Measurements from ENCODE around the gene CD99L2. TPM values are rescaled to one million over a fixed set of nuclear protein-coding genes. Genes with fewer than 3 reads are reported as not detected.

CD99L2 gene
- total RNA-seq, 4 donors from 2014 or later, result 97.2 to 122 (median 112) TPM

- WGBS, 2 donors, result 4 to 38% methylated on average over 11 to 22 of the region's 22 CpGs
- no peaks in the 10 kb centered on the region for H3K9me3 ChIP-seq
- peaks cover 0 to 17% (median 0%) of the 10 kb centered on the region in 4 donors for H3K4me1 ChIP-seq
- TF ChIP-seq POLR2A (IDR thresholded peaks at IDR 0.05) (no peak), CTCF (IDR thresholded peaks at IDR 0.05) (no peak), EP300 (IDR thresholded peaks at IDR 0.05) (no peak)
- DNase-seq (ENCODE audit: low spot score in 2 of 2), result no peak
- H3K27ac ChIP-seq, result peak overlapping the region; percentile 59 to 89 (median 78)
- H3K27me3 ChIP-seq, result no peaks in the 10 kb centered on the region
- H3K4me3 ChIP-seq, result peak overlapping the region; percentile 27 to 78 (median 60)
- H3K36me3 ChIP-seq, result no peaks in the 10 kb centered on the region
Measured at GRCh38 chrX:150897421-150898320, 797 bp downstream of the CD99L2 start.

- Histone ChIP-seq H3K4me1 (peaks cover 0 to 17% (median 0%) of the 10 kb centered on the region in 4 donors), H3K4me3 (no peak overlapping the region), H3K27me3 (no peaks in the 10 kb centered on the region), H3K27ac (no peak overlapping the region), H3K9me3 (no peaks in the 10 kb centered on the region), H3K36me3 (no peaks in the 10 kb centered on the region)
- DNase-seq (ENCODE audit: low spot score in 2 of 2), result no peak
- TF ChIP-seq CTCF (IDR thresholded peaks at IDR 0.05) (no peak), EP300 (IDR thresholded peaks at IDR 0.05) (no peak), POLR2A (IDR thresholded peaks at IDR 0.05) (no peak)
- 78 to 90% methylated on average over 6 of the region's 6 CpGs for WGBS, 2 donors
Measured at GRCh38 chrX:150896632-150897031, 1.8 kb downstream of the CD99L2 start.

- Histone ChIP-seq H3K36me3 (no peaks in the 10 kb centered on the region), H3K27me3 (no peaks in the 10 kb centered on the region), H3K4me3 (no peak overlapping the region), H3K27ac (no peak overlapping the region), H3K4me1 (peaks cover 0 to 17% (median 0%) of the 10 kb centered on the region in 4 donors), H3K9me3 (no peaks in the 10 kb centered on the region)
- no peak for DNase-seq (ENCODE audit: low spot score in 2 of 2)
- WGBS, 2 donors, result 80 to 81% methylated on average over 5 of the region's 5 CpGs
- TF ChIP-seq EP300 (IDR thresholded peaks at IDR 0.05) (no peak), POLR2A (IDR thresholded peaks at IDR 0.05) (no peak), CTCF (IDR thresholded peaks at IDR 0.05) (no peak)
Measured at GRCh38 chrX:150893936-150894335, 4.5 kb downstream of the CD99L2 start.

- WGBS, 2 donors, result 43 to 64% methylated on average over 2 to 3 of the region's 3 CpGs
Measured at GRCh38 chrX:150889131-150889530, 9.3 kb downstream of the CD99L2 start.

More at GRCh38 chrX:150889131-150889530, 9.3 kb downstream of the CD99L2 start:
- DNase-seq (ENCODE audit: low spot score in 2 of 2), result no peak
- no peaks in the 10 kb centered on the region for H3K4me1 ChIP-seq
- H3K9me3 ChIP-seq, result no peaks in the 10 kb centered on the region
- no peak overlapping the region for H3K4me3 ChIP-seq
- no peaks in the 10 kb centered on the region for H3K27me3 ChIP-seq
- H3K36me3 ChIP-seq, result no peaks in the 10 kb centered on the region
- TF ChIP-seq CTCF (IDR thresholded peaks at IDR 0.05), result no peak
- TF ChIP-seq EP300 (IDR thresholded peaks at IDR 0.05), result no peak
- TF ChIP-seq POLR2A (IDR thresholded peaks at IDR 0.05), result no peak
- H3K27ac ChIP-seq, result no peak overlapping the region

All from tibial nerve (tissue), 4 donors.